GM21723 (cell line): ENCODE data around the gene GRK7.
"Not testable (repeated sequence)": the region's sequence is repeated elsewhere in the genome, so short reads cannot be mapped to it uniquely, and the experiment has no call there.

Source experiments
- ATAC-seq: cut with Tn5 transposase; IDR thresholded peaks from one replicate; pipeline ENCODE4 v1.9.1; 2021; ENCODE audit warnings: mild to moderate bottlenecking, moderate library complexity; ENCODE audit not compliant: unreplicated experiment

GRK7 gene

DNA sequence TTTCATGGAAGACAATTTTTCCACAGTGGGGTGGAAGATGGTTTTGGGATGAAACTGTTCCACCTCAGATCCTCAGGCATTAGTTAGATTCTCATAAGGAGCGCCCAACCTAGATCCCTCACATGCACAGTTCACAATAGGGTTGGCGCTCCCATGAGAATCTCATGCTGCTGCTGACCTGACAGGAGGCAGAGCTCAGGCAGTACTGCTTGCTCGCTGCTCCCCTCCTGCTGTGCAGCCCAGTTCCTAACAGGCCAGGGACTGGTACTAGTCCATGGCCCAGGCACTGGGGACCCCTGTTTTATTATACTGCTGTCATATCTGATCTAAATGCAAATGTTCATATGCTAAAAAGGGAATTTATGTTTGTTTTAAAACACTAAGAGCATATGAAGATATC, 9.8 kb upstream of the GRK7 start:
- no peak for ATAC-seq

DNA sequence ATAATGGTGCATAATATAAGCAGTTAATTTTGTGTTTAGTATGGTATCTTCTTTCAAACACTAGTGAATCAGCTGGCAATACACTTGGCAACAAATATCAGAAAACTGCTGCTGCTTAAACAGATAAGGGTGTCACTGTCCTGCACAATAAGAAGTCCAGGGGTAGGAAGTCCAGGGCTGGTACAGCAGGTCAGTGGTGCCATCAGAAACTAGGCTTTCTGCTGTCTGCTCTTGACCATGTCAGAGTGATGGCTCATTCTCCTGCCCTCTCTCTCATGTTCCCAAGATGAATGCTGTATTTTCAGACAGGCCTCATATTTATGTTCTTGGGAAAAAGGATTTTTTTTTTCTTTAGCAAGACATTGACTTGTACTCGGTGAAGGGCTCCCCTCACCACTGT, 9.2 kb upstream of the GRK7 start:
- ATAC-seq: no peak

DNA sequence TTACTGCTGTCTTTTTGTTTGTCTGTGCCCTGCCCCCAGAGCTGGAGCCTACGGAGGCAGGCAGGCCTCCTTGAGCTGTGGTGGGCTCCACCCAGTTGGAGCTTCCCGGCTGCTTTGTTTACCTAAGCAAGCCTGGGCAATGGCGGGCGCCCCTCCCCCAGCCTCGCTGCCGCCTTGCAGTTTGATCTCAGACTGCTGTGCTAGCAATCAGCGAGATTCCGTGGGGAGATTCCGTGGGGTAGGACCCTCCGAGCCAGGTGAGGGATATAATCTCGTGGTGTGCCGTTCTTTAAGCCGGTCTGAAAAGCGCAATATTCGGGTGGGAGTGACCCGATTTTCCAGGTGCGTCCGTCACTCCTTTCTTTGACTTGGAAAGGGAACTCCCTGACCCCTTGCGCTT, 656 bp upstream of the GRK7 start:
- ATAC-seq: not testable (repeated sequence)

DNA sequence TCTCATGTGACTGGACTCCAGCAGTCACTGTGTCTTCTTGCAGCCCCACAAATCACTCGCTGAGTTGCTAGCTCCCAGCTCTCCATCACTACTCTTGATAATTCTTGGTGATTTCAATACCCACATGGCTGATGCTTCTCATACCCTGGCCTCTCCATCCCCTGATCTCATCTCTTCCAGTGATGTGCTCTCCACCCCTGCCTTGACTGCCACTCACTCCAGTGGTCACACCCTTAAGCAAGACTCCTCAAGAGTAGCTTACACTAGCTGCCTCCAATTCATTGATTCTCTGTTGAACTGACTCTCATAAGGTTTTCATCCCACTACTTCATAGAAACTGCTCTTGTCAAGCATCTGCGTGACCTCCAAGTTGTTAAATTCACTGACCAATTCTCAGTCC, 837 bp downstream of the GRK7 start:
- ATAC-seq: no peak

DNA sequence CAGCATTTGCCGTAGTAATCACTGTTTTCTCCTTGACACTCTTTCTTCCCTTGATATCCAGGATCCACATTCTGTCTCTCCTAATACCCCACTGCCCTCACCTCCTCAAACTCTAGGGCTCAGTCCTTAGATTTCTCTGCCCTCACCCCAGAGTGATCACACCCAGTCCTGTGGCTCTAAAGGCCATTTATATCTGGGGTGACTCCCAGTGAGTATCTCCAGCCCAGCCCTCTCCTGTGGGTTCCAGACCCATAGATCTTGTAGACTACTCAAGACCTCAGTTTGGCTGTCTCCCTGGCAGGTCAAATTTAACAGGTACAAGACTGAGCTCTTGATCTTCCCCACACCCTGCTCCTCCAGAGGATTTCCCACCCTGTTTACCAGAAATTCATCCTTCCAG, 1.3 kb downstream of the GRK7 start:
- no peak for ATAC-seq

DNA sequence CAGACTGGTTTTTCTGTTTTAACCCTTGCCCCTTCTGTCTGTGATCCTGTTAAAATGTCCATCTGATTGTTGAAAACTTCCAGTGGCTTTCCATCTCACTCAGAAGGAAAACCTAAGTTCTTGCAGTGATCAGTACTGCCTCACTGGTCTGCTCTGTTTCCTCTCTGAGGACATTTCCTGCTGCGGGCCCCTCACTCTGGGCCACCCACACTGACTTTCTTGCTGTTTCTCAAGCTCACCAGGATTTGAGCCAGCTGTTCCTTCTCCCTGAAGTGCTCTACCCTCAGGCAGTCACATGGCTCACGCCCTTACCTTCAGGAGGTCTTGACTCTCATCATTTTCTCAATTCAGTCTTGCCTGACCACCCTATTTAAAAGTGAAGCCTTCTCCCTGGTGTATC, 1.8 kb downstream of the GRK7 start:
- ATAC-seq: no peak

DNA sequence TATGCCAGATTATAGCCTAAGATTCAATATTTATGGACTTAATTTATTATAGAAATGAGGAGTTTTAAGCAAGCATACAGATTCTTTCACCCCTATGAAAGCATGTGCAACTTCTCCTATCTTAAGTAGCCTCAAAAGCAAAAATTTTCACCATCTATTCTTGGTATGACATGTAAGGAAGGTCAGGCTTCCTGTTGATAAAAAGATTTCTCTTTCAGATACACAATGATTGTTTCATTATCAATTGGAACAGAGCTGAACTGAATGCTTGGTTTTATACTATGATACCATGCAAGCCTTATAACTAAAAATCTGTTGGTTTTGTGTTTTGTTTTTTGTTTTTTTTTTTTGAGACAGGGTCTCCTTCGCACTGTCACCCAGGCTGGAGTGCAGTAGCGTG, 3.9 kb downstream of the GRK7 start:
- no peak for ATAC-seq

DNA sequence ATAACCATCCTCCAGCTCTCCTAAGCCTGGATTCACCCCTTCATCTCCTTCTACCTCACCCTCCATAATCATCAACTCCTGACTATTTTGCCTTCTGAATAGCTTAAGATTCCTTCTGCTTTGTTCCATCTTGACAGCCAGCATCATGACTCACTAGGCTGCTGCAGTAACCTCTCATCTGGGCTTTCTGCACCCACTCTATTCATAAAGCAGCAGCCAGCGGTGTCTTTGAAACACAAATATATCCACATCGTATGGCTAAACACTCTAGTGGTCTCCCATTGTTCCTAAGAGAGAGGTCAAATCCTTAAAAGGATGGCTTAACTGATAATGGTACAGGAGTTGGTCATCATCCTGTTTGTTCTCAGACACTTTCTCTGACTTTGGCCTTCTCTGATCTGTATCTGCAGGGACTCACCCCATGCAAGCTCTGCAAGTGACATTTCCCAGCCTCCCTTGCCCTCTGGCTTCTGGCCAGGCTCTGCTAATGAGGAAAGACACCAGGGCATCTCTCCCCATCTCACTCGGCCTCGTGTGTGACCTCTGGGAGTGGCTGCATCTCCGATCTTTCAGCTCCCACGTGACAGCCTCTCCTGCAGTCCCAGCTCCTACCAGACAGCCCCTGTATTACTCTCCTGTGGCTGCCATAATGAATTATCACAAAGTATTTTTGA, 6.2 kb downstream of the GRK7 start:
- no peak for ATAC-seq

DNA sequence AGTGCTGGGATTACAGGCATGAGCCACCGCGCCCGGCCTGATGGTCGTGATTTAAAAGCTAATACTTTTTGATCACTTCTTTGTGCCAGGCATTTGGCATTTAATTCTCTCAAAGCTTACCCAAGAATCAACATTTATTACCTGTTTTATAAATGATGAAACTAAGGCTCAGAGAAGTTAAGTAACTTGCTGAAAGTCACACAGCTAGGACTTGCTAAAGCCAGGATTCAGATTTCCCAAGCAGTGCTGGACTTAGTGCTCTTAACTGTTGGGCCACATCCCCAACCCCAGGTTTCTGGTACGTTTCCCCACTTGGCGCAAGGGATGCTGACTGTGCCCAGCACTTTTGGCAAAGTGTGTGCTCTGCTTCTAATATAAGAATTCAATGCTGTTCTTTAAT, 10.5 kb downstream of the GRK7 start:
- no peak for ATAC-seq

DNA sequence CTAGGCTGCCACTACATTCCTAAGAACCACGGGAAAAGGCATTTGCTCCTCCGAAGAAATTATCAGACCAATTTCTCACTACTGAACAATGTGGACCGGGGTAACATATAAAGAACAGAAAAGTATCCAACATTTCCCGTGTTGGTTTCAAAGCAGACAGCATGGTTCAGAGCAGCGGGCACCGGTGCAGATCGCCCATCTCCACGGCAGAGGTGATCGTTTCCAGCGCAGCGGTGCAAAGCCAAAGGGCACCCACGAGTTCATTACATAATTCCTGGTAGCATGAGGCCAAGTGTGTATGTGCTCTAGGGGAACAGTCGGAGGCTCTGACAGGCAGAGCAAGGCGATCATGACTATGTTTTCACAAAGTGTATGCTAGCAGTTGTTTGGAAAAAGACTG, 13.2 kb downstream of the GRK7 start:
- ATAC-seq: no peak

DNA sequence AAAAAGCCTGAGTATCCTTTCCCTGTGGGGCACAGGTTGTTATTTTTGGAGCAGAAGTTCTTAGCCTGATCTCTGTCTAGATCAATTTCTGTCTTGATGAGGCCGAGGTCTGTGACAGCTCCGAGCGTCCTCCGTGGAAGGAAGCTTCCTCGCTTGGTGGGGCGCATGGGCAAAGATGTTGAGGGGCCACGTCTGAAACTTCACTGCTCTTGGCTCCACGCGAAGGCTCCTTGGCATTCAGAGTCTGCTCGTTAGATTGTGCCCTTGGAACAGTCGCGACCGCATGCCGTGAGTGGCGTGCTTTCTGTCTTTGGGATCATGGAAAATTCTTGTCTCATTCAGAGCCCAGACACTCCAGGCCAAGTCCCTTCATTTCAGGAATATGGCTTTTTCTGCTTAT, 13.7 kb downstream of the GRK7 start:
- ATAC-seq: no peak

DNA sequence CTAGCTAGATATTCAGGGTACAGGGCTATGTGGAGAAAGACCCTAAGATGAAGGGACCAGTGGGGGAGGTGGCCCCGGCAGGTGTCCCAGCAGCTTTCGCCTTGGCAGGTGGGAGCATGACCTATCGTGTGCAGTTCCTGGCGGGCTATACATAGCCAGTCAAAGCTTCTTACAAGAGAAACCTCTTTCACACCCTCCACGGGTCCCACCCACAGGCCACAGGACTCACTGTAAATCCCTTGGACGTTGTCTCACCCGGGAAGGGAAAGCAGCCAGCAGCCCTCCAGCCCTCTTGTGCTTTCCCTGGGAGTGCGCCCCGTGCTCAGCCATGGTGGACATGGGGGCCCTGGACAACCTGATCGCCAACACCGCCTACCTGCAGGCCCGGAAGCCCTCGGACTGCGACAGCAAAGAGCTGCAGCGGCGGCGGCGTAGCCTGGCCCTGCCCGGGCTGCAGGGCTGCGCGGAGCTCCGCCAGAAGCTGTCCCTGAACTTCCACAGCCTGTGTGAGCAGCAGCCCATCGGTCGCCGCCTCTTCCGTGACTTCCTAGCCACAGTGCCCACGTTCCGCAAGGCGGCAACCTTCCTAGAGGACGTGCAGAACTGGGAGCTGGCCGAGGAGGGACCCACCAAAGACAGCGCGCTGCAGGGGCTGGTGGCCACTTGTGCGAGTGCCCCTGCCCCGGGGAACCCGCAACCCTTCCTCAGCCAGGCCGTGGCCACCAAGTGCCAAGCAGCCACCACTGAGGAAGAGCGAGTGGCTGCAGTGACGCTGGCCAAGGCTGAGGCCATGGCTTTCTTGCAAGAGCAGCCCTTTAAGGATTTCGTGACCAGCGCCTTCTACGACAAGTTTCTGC, 15.0 kb downstream of the GRK7 start:
- no peak for ATAC-seq

DNA sequence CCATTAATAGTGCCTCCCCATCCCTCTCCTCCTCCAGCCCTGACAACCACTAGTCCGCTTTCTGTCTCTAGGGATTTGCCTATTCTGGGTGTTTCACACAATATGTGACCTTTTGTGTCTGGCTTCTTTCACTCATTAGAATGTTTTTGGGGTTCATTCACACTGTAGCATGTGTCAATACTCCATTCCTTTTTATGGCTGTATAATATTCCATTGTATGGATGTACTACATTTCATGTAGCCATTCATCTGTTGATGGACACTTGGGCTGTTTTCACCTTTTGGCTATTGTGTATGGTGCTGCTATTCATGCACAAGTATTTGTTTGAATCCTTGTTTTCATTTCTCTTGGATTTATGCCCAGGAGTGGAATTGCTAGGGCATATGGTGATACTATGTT, 16.5 kb downstream of the GRK7 start:
- ATAC-seq: no peak

DNA sequence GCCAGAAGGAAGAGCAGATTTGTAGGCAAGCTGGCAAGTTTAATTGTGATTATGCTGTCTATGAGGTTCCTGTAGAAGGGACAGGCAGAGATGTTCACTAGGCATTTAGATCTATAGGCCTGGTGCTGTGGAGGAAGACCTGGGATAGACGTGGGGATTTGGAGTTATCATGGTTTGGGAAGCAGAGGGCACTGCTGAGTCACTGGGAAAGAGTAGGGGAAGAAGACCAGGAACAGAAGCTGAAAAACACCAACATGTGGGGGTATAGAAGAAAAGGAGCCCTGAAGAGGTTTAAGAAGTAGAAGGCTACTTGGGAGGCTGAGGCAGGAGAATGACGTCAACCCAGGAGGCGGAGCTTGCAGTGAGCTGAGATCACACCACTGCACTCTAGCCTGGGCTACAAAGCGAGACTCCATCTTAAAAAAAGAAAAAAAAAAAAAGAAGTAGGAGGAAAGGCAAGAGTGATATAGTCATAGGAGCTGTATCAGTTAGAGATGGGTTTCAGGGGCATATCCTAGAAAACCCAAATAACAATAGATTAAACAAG, 19.3 kb downstream of the GRK7 start:
- ATAC-seq: no peak

DNA sequence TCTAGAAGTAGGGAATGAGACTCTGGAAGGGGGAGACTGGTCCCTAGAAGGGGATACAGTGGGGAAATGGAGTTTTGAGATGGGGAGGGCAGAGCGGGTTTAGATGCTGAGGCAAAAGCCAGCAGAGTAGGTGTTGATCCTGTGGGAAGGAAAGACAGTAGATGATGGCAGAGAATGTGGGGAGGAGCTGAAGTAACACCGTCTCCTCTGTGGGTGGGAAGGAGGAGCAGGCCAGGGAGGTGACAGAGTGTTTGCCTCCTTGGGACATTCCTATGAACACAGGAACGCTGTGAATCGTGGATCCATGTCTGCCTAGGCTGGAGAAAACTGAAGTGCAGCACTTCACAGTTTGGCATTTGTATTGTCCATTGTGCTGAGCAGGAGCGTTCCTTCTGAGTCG, 20.4 kb downstream of the GRK7 start:
- ATAC-seq: no peak

DNA sequence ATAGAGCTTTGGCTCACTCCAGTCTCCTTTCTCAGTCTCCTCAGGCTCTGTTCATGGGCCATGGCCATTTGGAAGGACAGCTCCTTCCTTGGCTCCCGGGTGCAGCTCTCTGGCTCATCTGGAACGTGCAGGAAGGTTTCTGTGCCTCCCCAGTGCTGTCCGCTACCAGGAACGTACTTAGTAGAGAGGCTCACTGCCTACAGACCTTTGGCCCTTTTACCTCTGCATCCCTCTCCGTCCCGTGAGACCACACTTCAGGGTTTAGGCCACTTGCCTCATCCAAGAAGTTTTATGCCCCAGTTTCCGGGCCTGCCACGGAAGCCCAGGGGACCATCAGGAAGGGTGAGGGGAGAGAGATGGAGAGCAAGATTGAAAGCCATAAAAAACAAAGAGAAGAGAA, 20.9 kb downstream of the GRK7 start:
- no peak for ATAC-seq

DNA sequence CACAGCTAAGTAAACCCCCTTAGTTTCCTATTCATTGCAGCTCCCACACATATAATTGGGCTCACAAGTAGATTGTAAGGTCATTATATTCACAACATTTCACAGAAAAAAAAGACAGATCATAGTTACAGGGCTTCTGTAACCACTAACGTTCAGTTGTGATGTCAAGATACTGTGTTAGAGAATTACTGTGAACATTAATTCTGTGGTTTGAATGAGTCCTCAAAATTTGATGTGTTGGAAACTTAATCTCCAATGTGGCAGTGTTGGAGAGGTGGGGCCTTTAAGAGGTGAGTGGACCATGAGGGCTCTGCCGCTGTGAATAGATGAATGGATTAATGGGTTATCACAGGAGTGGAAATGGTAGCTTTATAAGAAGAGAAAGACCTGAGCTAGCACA, 21.3 kb downstream of the GRK7 start:
- ATAC-seq: no peak

DNA sequence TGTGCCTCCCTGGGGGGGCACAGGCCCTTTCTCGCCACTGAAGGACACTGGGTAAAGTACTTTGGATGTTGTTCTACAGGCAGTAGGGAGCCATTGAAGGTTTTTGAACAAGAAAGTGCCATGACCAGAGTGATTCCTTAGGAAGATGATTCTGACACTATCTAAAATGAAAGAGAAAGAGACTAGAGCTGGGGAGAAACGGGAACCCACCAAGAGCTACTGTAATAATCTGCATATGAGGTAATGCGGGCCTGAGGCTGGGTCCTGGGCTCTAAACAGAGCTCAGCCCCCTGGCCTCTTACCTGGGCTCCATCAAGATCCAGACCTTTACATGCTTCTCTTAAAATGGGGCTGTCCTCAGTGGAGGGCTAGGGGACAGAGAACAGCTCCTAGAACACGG, 24.9 kb downstream of the GRK7 start:
- no peak for ATAC-seq

DNA sequence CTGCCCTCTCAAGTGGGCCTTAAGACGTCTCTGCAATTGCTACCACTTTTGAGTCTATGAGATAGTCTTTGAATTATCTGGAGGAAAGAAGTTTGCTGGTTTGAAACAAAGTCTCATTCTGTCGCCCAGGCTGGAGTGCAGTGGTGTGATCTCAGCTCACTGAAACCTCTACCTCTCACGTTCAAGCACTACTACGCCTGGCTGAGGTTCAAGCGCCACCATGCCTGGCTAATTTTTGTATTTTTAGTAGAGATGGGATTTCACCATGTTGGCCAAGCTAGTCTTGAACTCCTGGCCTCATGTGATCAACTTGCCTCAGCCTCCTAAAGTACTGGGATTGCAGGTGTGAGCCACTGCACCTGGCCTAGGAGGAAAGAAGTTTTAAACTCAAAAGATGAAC, 25.5 kb downstream of the GRK7 start:
- ATAC-seq: not testable (repeated sequence)

DNA sequence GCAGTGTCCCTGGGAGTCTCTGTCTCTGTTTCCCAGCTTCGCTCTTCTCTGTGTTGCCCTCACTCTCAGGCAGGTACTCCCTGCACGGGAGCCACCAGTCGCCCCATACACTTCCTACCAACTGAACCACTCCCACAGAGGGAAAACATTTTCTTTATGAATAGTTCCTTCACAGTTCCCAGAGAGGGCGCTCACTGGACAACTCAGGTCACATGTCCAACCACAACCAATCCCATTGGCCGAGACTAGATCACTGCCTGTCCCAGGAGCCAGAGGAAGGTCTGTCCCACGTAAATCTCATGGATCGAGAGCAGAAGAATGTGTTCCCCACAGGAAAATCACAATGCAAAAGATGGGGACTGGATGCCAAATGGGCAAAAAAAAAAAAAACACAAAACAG, 26.1 kb downstream of the GRK7 start:
- ATAC-seq: no peak

DNA sequence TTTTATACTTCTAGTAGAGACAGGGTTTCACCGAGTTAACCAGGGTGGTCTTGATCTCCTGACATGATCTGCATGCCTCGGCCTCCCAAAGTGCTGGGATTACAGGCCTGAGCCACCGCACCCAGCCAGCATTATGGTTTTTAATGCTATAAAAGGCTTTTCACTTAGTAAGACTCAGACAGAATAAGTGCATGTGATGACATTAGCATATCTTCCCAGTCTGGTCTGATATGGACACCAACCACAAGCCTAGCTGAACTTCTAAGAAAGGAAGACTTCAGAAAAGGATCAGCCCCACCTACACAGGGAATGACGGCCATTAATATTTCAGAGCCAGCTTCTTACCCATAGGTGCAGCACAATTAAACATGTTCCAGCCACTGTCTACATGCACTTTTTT, 27.0 kb downstream of the GRK7 start:
- no peak for ATAC-seq

DNA sequence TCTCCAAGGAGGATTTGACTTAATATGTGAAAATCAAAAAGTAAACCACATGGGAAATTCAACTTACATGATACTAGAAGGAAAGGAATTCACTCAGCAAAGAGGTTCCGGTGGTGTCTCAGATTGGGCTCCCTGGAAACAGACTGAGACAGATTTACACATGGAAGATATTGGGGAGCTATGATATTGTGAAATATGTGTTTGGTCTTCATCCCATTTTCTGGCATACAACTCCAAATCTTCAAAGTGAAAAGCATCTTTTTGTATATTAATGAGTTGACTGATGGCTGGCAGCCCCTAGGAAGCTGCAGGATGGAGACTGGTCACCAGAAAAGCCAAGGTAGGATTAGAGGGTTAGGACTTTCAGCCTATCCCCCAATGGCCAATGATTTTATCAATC, 29.3 kb downstream of the GRK7 start:
- no peak for ATAC-seq
